Neutrophil (primary cell): ENCODE data around the gene OR52E6.

Source experiments
- H3K27ac ChIP-seq: fragments of 200-600 bp; sonication (generic); 2 replicates; pipeline ENCODE4 v1.5.1; 2016; ENCODE audit warnings: mild to moderate bottlenecking, moderate library complexity
- H3K27me3 ChIP-seq: fragments of 200-600 bp; sonication (generic); 2 replicates; pipeline ENCODE4 v1.6.0; 2016; ENCODE audit warnings: mild to moderate bottlenecking
- H3K36me3 ChIP-seq: fragments of 200-600 bp; sonication (generic); 2 replicates; pipeline ENCODE4 v1.5.1; 2017
- H3K4me1 ChIP-seq, 2 experiments: fragments of 200-600 bp in 1 of 2; sonication (generic) in 1 of 2; 1 replicate in 1 of 2; 2 replicates in 1 of 2; pipeline versions ENCODE4 v1.5.1 to v1.6.1; 2013 to 2016; ENCODE audit warnings: low read depth in 1 of 2, low read length in 1 of 2, mild to moderate bottlenecking in 1 of 2, moderate library complexity in 1 of 2; ENCODE audit not compliant: control insufficient read depth in 1 of 2, insufficient read depth in 1 of 2
- H3K4me3 ChIP-seq, 2 experiments: fragments of 200-600 bp in 1 of 2; sonication (generic) in 1 of 2; 1 replicate in 1 of 2; 2 replicates in 1 of 2; pipeline ENCODE4 v1.5.1; 2013 to 2016; ENCODE audit warnings: low read depth in 1 of 2, low read length in 1 of 2, mild to moderate bottlenecking in 1 of 2, moderate library complexity in 1 of 2
- H3K9me3 ChIP-seq: fragments of 200-600 bp; sonication (generic); 2 replicates; pipeline ENCODE4 v1.5.1; 2016
- CTCF ChIP-seq: fragments of 200-600 bp; sonication (generic); IDR thresholded peaks from 2 replicates; pipeline ENCODE4 v1.5.1; 2016; ENCODE audit warnings: antibody characterized with exemption

OR52E6 gene

GRCh38 chr11:5846701-5847100, 5.0 kb upstream of the OR52E6 start:
- Histone ChIP-seq H3K4me1 (no peaks in the 10 kb centered on the region), H3K27me3 (no peaks in the 10 kb centered on the region), H3K9me3 (no peaks in the 10 kb centered on the region), H3K36me3 (no peaks in the 10 kb centered on the region), H3K27ac (no peak overlapping the region), H3K4me3 (no peak overlapping the region)
- TF ChIP-seq CTCF, result no peak

GRCh38 chr11:5837695-5838094, 4.0 kb downstream of the OR52E6 start:
- Histone ChIP-seq H3K4me1 (no peaks in the 10 kb centered on the region), H3K27me3 (no peaks in the 10 kb centered on the region), H3K36me3 (no peaks in the 10 kb centered on the region), H3K4me3 (no peak overlapping the region), H3K27ac (no peak overlapping the region), H3K9me3 (no peaks in the 10 kb centered on the region)
- TF ChIP-seq CTCF, result no peak

GRCh38 chr11:5833446-5833845, 8.3 kb downstream of the OR52E6 start:
- TF ChIP-seq CTCF, result no peak
- Histone ChIP-seq H3K36me3 (no peaks in the 10 kb centered on the region), H3K9me3 (no peaks in the 10 kb centered on the region), H3K4me3 (no peak overlapping the region), H3K27ac (no peak overlapping the region), H3K4me1 (no peaks in the 10 kb centered on the region), H3K27me3 (no peaks in the 10 kb centered on the region)

- Histone ChIP-seq H3K27me3 (no peaks in the 10 kb centered on the region), H3K4me1 (no peaks in the 10 kb centered on the region), H3K4me3 (no peak overlapping the region), H3K9me3 (no peaks in the 10 kb centered on the region), H3K36me3 (no peaks in the 10 kb centered on the region), H3K27ac (no peak overlapping the region)
- TF ChIP-seq CTCF, result no peak
Measured at GRCh38 chr11:5831196-5831829, 10.4 kb downstream of the OR52E6 start.

GRCh38 chr11:5818245-5818886, 23.3 kb downstream of the OR52E6 start:
- TF ChIP-seq CTCF, result no peak

More at GRCh38 chr11:5818245-5818886, 23.3 kb downstream of the OR52E6 start:
- Histone ChIP-seq H3K4me1 (peaks cover 32 to 36% of the 10 kb centered on the region in 2 experiments), H3K27me3 (no peaks in the 10 kb centered on the region), H3K4me3 (no peak overlapping the region), H3K27ac (peak overlapping the region; percentile 30), H3K9me3 (no peaks in the 10 kb centered on the region), H3K36me3 (no peaks in the 10 kb centered on the region)
